GM23338 (cell line): ENCODE results near the gene SCGB1C2. TPM values are rescaled to one million over a fixed set of nuclear protein-coding genes. Genes with fewer than 3 reads are reported as not detected.

ENCODE experiments used
- ATAC-seq: fragments of 200-7000 bp; cut with Tn5 transposase; 3 replicates; pipeline ENCODE4 v1.9.1; 2020
- DNase-seq: peaks from one replicate; pipeline ENCODE4 v3.0.0-alpha.2; 2015; ENCODE audit warnings: low spot score
- H2AFZ ChIP-seq: fragments of 200-600 bp; sonication (generic); 2 replicates; pipeline ENCODE4 v1.8.0; 2016; ENCODE audit warnings: antibody characterized with exemption, mild to moderate bottlenecking, moderate library complexity
- H3F3A ChIP-seq: fragments of 200-600 bp; sonication (generic); replicated peaks from 2 replicates; pipeline ENCODE4 v1.8.0; 2017; ENCODE audit warnings: antibody characterized with exemption, mixed run types, low read depth
- H3K27ac ChIP-seq: fragments of 200-600 bp; sonication (generic); 2 replicates; pipeline ENCODE4 v1.6.1; 2016; ENCODE audit warnings: low read depth
- H3K27me3 ChIP-seq: fragments of 200-600 bp; sonication (generic); 2 replicates; pipeline ENCODE4 v1.8.0; 2016; ENCODE audit warnings: mild to moderate bottlenecking, mixed run types, moderate library complexity; ENCODE audit not compliant: insufficient read depth
- H3K36me3 ChIP-seq: fragments of 200-600 bp; sonication (generic); 2 replicates; pipeline ENCODE4 v1.8.0; 2016; ENCODE audit warnings: mild to moderate bottlenecking; ENCODE audit not compliant: insufficient read depth
- H3K4me1 ChIP-seq: fragments of 200-600 bp; sonication (generic); 2 replicates; pipeline ENCODE4 v1.8.0; 2016; ENCODE audit warnings: mild to moderate bottlenecking, moderate library complexity; ENCODE audit not compliant: insufficient read depth
- H3K4me2 ChIP-seq: fragments of 200-600 bp; sonication (generic); 2 replicates; pipeline ENCODE4 v1.7.1; 2017; ENCODE audit warnings: mixed run types
- H3K4me3 ChIP-seq: fragments of 200-600 bp; sonication (generic); 2 replicates; pipeline ENCODE4 v1.6.1; 2016; ENCODE audit warnings: mixed run types
- H3K79me2 ChIP-seq: fragments of 200-600 bp; sonication (generic); replicated peaks from 2 replicates; pipeline ENCODE4 v1.8.0; 2017; ENCODE audit warnings: mild to moderate bottlenecking; ENCODE audit not compliant: insufficient read depth
- H3K9me2 ChIP-seq: fragments of 200-600 bp; sonication (generic); 2 replicates; pipeline ENCODE4 v1.8.0; 2017; ENCODE audit not compliant: insufficient read depth
- H4K20me1 ChIP-seq: fragments of 200-600 bp; sonication (generic); replicated peaks from 2 replicates; pipeline ENCODE4 v1.8.0; 2017; ENCODE audit warnings: mild to moderate bottlenecking; ENCODE audit not compliant: insufficient read depth
- H3K27ac Mint-ChIP-seq: 2 replicates; pipeline ENCODE4 v1.8.0; 2020; ENCODE audit warnings: inconsistent platforms, mild to moderate bottlenecking, moderate library complexity, mixed read lengths
- H3K27me3 Mint-ChIP-seq: 3 replicates; pipeline ENCODE4 v1.8.0; 2022; ENCODE audit warnings: low read depth, mild to moderate bottlenecking, moderate library complexity, mixed read lengths, inconsistent platforms; ENCODE audit not compliant: insufficient read depth, poor library complexity
- H3K36me3 Mint-ChIP-seq: 3 replicates; pipeline ENCODE4 v1.8.0; 2021; ENCODE audit warnings: low read depth, mild to moderate bottlenecking, inconsistent platforms, moderate library complexity, mixed read lengths
- H3K4me1 Mint-ChIP-seq: 3 replicates; pipeline ENCODE4 v1.8.0; 2020; ENCODE audit warnings: mild to moderate bottlenecking, inconsistent platforms, mixed read lengths
- H3K4me3 Mint-ChIP-seq: 3 replicates; pipeline ENCODE4 v1.8.0; 2021; ENCODE audit warnings: moderate library complexity, mild to moderate bottlenecking, inconsistent platforms, mixed read lengths
- H3K9me3 Mint-ChIP-seq: 3 replicates; pipeline ENCODE4 v1.8.0; 2020; ENCODE audit warnings: moderate library complexity, mild to moderate bottlenecking, inconsistent platforms, mixed read lengths
- CREB1 ChIP-seq: fragments of 250-450 bp; sonication (Bioruptor Pico); IDR thresholded peaks from 2 replicates; pipeline ENCODE4 v1.5.0; 2020; ENCODE audit warnings: low read depth, mild to moderate bottlenecking, moderate library complexity
- EZH2 ChIP-seq: fragments of 200-600 bp; sonication (generic); IDR thresholded peaks from one replicate; pipeline ENCODE4 v1.8.0; 2017; ENCODE audit warnings: antibody characterized with exemption, mild to moderate bottlenecking, low read depth; ENCODE audit not compliant: unreplicated experiment
- EZH2phosphoT487 ChIP-seq: fragments of 200-600 bp; sonication (generic); IDR thresholded peaks from one replicate; pipeline ENCODE4 v1.8.1; 2018; ENCODE audit warnings: antibody characterized with exemption; ENCODE audit not compliant: unreplicated experiment
- JUNB ChIP-seq: IDR thresholded peaks from one replicate; pipeline ENCODE4 v1.6.1; 2016; ENCODE audit warnings: antibody characterized with exemption; ENCODE audit not compliant: unreplicated experiment
- NANOG ChIP-seq: IDR thresholded peaks from 2 replicates; pipeline ENCODE4 v1.6.1; 2016; ENCODE audit warnings: antibody characterized with exemption, borderline replicate concordance
- POLR2AphosphoS5 ChIP-seq: IDR thresholded peaks from 2 replicates; pipeline ENCODE4 v1.6.1; 2016; ENCODE audit warnings: antibody characterized with exemption, low read depth
- STAT1 ChIP-seq: IDR thresholded peaks from one replicate; pipeline ENCODE4 v1.6.1; 2016; ENCODE audit warnings: antibody characterized with exemption; ENCODE audit not compliant: unreplicated experiment
- ZNF114 ChIP-seq: fragments of 250-450 bp; sonication (Bioruptor Pico); IDR thresholded peaks from 2 replicates; pipeline ENCODE4 v1.5.0; 2020; ENCODE audit warnings: mild to moderate bottlenecking, moderate library complexity
- ZNF331 ChIP-seq: fragments of 250-450 bp; sonication (Bioruptor Pico); IDR thresholded peaks from 2 replicates; pipeline ENCODE4 v1.5.0; 2020; ENCODE audit warnings: low read depth, mild to moderate bottlenecking, moderate library complexity
- polyA plus RNA-seq: library from polyadenylated mRNA; unstranded; fragments of >200 nt; fragmentation: Nextera tagmentation; extraction: Ambion mirVana; gene quantifications from 2 replicates; pipeline ENCODE4 v1.2.1, GENCODE V29; 2016
- total RNA-seq: library from RNA; depleted of rRNA; stranded (reverse); fragments of >200 nt; shearing (Covaris generic); gene quantifications from 2 replicates; pipeline ENCODE4 v1.2.3, GENCODE V29; 2014
- TF ChIP-seq, protein P1 (sequence below): fragments of 250-450 bp; sonication (Bioruptor Pico); IDR thresholded peaks from 2 replicates; pipeline ENCODE4 v1.5.0; 2020; ENCODE audit warnings: mild to moderate bottlenecking, moderate library complexity
- TF ChIP-seq, protein P2 (sequence below), 2 experiments: fragments of 200-600 bp in 1 of 2; sonication (generic) in 1 of 2; conservative IDR thresholded peaks; 2 replicates each; pipeline versions ENCODE4 v1.5.1 to v1.6.1; 2016 to 2017; ENCODE audit warnings: antibody characterized with exemption in 2 of 2, low read depth in 2 of 2, mild to moderate bottlenecking in 2 of 2, moderate library complexity in 1 of 2
- TF ChIP-seq, protein P3 (sequence below): IDR thresholded peaks from one replicate; pipeline ENCODE4 v1.6.1; 2018; ENCODE audit warnings: antibody characterized with exemption; ENCODE audit not compliant: unreplicated experiment
- TF ChIP-seq, protein P4 (sequence below): IDR thresholded peaks from 2 replicates; pipeline ENCODE4 v1.6.1; 2016; ENCODE audit warnings: antibody characterized with exemption

The SCGB1C2 gene
- total and polyA plus RNA-seq, 2 experiments from 2014 or later = not detected

DNA sequence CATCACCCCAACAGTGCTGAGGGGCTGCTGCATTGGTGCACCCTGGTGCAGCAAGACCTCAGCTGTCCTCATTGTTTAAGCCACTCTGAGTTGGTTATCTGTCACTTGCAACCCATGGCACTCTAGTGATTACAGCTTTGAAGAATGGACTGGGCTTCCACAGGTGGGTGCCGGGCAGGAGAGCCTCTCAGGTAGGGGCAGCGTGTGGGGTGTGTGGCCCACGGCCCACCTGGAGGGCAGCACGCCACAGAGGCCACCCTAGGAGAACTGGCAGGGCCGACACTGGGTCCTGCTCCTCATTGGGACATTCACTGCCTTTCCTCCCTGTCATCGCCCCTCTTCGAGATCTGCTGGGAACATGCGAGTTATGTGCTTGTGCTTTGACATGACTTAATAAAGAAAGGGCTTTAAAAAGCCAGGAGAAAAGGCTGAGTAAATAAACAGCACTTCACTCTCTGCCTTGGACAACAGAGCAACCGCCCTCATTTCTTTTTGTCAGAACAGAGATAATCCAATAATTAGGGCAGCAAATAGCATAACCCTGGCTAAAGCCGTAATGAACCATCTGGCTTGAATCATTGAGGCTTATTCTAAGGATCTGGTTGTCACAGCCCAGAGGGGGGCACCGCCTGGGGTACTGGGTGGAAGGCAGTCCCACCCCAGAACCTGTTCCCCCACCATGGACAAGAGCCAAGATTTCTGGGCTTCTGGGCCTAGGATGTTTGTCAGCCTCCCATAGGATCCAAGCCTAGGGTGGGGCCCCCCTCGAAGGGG, 41.1 kb downstream of the SCGB1C2 start:
- H2AFZ ChIP-seq = no peak overlapping the region
- H3F3A ChIP-seq = peaks cover 10% of the 10 kb centered on the region; the same call in 1 of the 2 replicates
- no peak overlapping the region for H3K4me3 ChIP-seq
- DNase-seq (no peak), ATAC-seq (no peak)
- Mint-ChIP-seq H3K27me3 (peaks cover 33% of the 10 kb centered on the region), H3K9me3 (no peaks in the 10 kb centered on the region), H3K4me3 (no peak overlapping the region), H3K36me3 (no peaks in the 10 kb centered on the region; the same call in 2 of the 3 replicates), H3K27ac (no peak overlapping the region), H3K4me1 (peaks cover 13% of the 10 kb centered on the region)
- H3K27me3 ChIP-seq = peaks cover 36% of the 10 kb centered on the region
- H3K9me2 ChIP-seq = no peaks in the 10 kb centered on the region
- TF ChIP-seq, protein P1, sequence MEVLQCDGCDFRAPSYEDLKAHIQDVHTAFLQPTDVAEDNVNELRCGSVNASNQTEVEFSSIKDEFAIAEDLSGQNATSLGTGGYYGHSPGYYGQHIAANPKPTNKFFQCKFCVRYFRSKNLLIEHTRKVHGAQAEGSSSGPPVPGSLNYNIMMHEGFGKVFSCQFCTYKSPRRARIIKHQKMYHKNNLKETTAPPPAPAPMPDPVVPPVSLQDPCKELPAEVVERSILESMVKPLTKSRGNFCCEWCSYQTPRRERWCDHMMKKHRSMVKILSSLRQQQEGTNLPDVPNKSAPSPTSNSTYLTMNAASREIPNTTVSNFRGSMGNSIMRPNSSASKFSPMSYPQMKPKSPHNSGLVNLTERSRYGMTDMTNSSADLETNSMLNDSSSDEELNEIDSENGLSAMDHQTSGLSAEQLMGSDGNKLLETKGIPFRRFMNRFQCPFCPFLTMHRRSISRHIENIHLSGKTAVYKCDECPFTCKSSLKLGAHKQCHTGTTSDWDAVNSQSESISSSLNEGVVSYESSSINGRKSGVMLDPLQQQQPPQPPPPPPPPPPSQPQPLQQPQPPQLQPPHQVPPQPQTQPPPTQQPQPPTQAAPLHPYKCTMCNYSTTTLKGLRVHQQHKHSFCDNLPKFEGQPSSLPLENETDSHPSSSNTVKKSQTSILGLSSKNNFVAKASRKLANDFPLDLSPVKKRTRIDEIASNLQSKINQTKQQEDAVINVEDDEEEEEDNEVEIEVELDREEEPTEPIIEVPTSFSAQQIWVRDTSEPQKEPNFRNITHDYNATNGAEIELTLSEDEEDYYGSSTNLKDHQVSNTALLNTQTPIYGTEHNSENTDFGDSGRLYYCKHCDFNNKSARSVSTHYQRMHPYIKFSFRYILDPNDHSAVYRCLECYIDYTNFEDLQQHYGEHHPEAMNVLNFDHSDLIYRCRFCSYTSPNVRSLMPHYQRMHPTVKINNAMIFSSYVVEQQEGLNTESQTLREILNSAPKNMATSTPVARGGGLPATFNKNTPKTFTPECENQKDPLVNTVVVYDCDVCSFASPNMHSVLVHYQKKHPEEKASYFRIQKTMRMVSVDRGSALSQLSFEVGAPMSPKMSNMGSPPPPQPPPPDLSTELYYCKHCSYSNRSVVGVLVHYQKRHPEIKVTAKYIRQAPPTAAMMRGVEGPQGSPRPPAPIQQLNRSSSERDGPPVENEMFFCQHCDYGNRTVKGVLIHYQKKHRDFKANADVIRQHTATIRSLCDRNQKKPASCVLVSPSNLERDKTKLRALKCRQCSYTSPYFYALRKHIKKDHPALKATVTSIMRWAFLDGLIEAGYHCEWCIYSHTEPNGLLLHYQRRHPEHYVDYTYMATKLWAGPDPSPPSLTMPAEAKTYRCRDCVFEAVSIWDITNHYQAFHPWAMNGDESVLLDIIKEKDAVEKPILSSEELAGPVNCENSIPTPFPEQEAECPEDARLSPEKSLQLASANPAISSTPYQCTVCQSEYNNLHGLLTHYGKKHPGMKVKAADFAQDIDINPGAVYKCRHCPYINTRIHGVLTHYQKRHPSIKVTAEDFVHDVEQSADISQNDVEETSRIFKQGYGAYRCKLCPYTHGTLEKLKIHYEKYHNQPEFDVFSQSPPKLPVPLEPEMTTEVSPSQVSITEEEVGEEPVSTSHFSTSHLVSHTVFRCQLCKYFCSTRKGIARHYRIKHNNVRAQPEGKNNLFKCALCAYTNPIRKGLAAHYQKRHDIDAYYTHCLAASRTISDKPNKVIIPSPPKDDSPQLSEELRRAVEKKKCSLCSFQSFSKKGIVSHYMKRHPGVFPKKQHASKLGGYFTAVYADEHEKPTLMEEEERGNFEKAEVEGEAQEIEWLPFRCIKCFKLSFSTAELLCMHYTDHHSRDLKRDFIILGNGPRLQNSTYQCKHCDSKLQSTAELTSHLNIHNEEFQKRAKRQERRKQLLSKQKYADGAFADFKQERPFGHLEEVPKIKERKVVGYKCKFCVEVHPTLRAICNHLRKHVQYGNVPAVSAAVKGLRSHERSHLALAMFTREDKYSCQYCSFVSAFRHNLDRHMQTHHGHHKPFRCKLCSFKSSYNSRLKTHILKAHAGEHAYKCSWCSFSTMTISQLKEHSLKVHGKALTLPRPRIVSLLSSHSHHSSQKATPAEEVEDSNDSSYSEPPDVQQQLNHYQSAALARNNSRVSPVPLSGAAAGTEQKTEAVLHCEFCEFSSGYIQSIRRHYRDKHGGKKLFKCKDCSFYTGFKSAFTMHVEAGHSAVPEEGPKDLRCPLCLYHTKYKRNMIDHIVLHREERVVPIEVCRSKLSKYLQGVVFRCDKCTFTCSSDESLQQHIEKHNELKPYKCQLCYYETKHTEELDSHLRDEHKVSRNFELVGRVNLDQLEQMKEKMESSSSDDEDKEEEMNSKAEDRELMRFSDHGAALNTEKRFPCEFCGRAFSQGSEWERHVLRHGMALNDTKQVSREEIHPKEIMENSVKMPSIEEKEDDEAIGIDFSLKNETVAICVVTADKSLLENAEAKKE (CRISPR knock-in tag) = no peak
- TF ChIP-seq POLR2AphosphoS5 (no peak), EZH2 (no peak), JUNB (no peak), NANOG (no peak), ZNF331 (no peak), STAT1 (no peak), CREB1 (CRISPR knock-in tag) (no peak), ZNF114 (CRISPR knock-in tag) (no peak), EZH2phosphoT487 (no peak)
- TF ChIP-seq, protein P2, sequence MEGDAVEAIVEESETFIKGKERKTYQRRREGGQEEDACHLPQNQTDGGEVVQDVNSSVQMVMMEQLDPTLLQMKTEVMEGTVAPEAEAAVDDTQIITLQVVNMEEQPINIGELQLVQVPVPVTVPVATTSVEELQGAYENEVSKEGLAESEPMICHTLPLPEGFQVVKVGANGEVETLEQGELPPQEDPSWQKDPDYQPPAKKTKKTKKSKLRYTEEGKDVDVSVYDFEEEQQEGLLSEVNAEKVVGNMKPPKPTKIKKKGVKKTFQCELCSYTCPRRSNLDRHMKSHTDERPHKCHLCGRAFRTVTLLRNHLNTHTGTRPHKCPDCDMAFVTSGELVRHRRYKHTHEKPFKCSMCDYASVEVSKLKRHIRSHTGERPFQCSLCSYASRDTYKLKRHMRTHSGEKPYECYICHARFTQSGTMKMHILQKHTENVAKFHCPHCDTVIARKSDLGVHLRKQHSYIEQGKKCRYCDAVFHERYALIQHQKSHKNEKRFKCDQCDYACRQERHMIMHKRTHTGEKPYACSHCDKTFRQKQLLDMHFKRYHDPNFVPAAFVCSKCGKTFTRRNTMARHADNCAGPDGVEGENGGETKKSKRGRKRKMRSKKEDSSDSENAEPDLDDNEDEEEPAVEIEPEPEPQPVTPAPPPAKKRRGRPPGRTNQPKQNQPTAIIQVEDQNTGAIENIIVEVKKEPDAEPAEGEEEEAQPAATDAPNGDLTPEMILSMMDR (conservative IDR thresholded peaks at IDR 0.05; ENCODE audit: low read depth in 2 of 2) = no peak
- TF ChIP-seq, protein P3, sequence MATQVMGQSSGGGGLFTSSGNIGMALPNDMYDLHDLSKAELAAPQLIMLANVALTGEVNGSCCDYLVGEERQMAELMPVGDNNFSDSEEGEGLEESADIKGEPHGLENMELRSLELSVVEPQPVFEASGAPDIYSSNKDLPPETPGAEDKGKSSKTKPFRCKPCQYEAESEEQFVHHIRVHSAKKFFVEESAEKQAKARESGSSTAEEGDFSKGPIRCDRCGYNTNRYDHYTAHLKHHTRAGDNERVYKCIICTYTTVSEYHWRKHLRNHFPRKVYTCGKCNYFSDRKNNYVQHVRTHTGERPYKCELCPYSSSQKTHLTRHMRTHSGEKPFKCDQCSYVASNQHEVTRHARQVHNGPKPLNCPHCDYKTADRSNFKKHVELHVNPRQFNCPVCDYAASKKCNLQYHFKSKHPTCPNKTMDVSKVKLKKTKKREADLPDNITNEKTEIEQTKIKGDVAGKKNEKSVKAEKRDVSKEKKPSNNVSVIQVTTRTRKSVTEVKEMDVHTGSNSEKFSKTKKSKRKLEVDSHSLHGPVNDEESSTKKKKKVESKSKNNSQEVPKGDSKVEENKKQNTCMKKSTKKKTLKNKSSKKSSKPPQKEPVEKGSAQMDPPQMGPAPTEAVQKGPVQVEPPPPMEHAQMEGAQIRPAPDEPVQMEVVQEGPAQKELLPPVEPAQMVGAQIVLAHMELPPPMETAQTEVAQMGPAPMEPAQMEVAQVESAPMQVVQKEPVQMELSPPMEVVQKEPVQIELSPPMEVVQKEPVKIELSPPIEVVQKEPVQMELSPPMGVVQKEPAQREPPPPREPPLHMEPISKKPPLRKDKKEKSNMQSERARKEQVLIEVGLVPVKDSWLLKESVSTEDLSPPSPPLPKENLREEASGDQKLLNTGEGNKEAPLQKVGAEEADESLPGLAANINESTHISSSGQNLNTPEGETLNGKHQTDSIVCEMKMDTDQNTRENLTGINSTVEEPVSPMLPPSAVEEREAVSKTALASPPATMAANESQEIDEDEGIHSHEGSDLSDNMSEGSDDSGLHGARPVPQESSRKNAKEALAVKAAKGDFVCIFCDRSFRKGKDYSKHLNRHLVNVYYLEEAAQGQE = no peak
- TF ChIP-seq, protein P4, sequence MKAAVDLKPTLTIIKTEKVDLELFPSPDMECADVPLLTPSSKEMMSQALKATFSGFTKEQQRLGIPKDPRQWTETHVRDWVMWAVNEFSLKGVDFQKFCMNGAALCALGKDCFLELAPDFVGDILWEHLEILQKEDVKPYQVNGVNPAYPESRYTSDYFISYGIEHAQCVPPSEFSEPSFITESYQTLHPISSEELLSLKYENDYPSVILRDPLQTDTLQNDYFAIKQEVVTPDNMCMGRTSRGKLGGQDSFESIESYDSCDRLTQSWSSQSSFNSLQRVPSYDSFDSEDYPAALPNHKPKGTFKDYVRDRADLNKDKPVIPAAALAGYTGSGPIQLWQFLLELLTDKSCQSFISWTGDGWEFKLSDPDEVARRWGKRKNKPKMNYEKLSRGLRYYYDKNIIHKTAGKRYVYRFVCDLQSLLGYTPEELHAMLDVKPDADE = no peak
- no peaks in the 10 kb centered on the region for H4K20me1 ChIP-seq
- no peaks in the 10 kb centered on the region for H3K36me3 ChIP-seq
- no peak overlapping the region for H3K27ac ChIP-seq
- H3K4me2 ChIP-seq = no peak overlapping the region
- no peaks in the 10 kb centered on the region for H3K79me2 ChIP-seq
- peaks cover 7% of the 10 kb centered on the region for H3K4me1 ChIP-seq
